ENCODE results near the gene SLC17A9. TPM values are rescaled to one million over a fixed set of nuclear protein-coding genes. Genes with fewer than 3 reads are reported as not detected.

SLC17A9 gene
- total and polyA plus RNA-seq, 10 of the 15 experiments (the other 5 are each of a cell fraction or from before 2014, with no cell fraction given): 0.72 to 74.1 (median 29.4) TPM

GRCh38 chr20:62955519-62956386 lies 3.2 kb downstream of the SLC17A9 start:
- TF ChIP-seq STAT1 (conservative IDR thresholded peaks at IDR 0.05) (no peak), CBX5 (IDR thresholded peaks at IDR 0.05; ENCODE audit: low read depth) (no peak), POLR2AphosphoS5 (IDR thresholded peaks at IDR 0.05; ENCODE audit: low read length) (no peak)
- peaks cover 12% of the 10 kb centered on the region for H3K4me1 ChIP-seq (ENCODE audit: control insufficient read depth, insufficient read depth, low read length)
- ChIA-PET RAD21 (ENCODE audit: unreplicated experiment) (interaction anchor here (0.7 to 3.1 kb wide), 6 partner anchors 17 to 57 kb away, joined by 3 to 30 read pairs (median 10); no protein-coding TSS in a partner anchor), POLR2A (interaction anchor here (1.4 to 2.7 kb wide), 3 partner anchors 17 to 54 kb away, joined by 7 to 27 read pairs (median 16); partner anchors contain the start of gene GID8), SMC1A (ENCODE audit: uncharacterized antibody, unreplicated experiment) (interaction anchor here (0.6 to 3.5 kb wide), 8 partner anchors 20 to 87 kb away, joined by 3 to 23 read pairs (median 8); no protein-coding TSS in a partner anchor), CTCF (interaction anchor here (2.8 to 3.5 kb wide), 5 partner anchors 21 to 55 kb away, joined by 9 to 27 read pairs (median 17); no protein-coding TSS in a partner anchor)
- H3K36me3 ChIP-seq (ENCODE audit: control insufficient read depth in 2 of 2, insufficient read depth in 2 of 2, low read length in 1 of 2): peaks cover 7 to 22% of the 10 kb centered on the region in 2 experiments; a peak in 3 of 4 replicates
- no peak overlapping the region for H2AFZ ChIP-seq (ENCODE audit: control insufficient read depth, low read depth, low read length)
- no peaks in the 10 kb centered on the region for H3K9me3 ChIP-seq (replicated peaks; ENCODE audit: control insufficient read depth, insufficient read depth, low read length)
- no peaks in the 10 kb centered on the region for H3K27me3 ChIP-seq (replicated peaks in 1 of 2; ENCODE audit: control insufficient read depth in 2 of 2, insufficient read depth in 2 of 2, low read length in 1 of 2)
- H3K4me3 ChIP-seq: no peak overlapping the region
- FAIRE-seq: no peak
- no peak for DNase-seq (ENCODE audit: low read depth, low spot score)
- H3K79me2 ChIP-seq (ENCODE audit: control insufficient read depth, insufficient read depth, low read length): peaks cover 37% of the 10 kb centered on the region
- WGBS (ENCODE audit: insufficient coverage, insufficient replicate concordance, low lambda C conversion rate, missing lambda C conversion rate): 88% methylated on average over 23 of the region's 23 CpGs
- no TSS peak for BruUV-seq (replicated peaks)
- H4K20me1 ChIP-seq (ENCODE audit: control insufficient read depth, insufficient read depth): no peaks in the 10 kb centered on the region
- in situ Hi-C loops (cut with MboI) (no loop called here), intact Hi-C loops (cut with micrococcal nuclease; ENCODE audit: unreplicated experiment) (no loop called here)
- ATAC-seq: no peak
- peak overlapping the region; percentile 54; the same call in 1 of the 2 replicates for H3K4me2 ChIP-seq (ENCODE audit: control insufficient read depth, insufficient read depth)
- peak overlapping the region; percentile 21; the same call in 1 of the 2 replicates for H3K9ac ChIP-seq (ENCODE audit: control insufficient read depth, insufficient read depth, low read length)
- no peak overlapping the region for H3K27ac ChIP-seq (ENCODE audit: control insufficient read depth, insufficient read depth)

GRCh38 chr20:62956387-62957135 lies 4.1 kb downstream of the SLC17A9 start:
- Histone ChIP-seq H3K4me3 (no peak overlapping the region), H3K79me2 (ENCODE audit: control insufficient read depth, insufficient read depth, low read length) (peaks cover 37% of the 10 kb centered on the region), H3K9ac (ENCODE audit: control insufficient read depth, insufficient read depth, low read length) (no peak overlapping the region), H3K9me3 (replicated peaks; ENCODE audit: control insufficient read depth, insufficient read depth, low read length) (no peaks in the 10 kb centered on the region), H3K4me1 (ENCODE audit: control insufficient read depth, insufficient read depth, low read length) (peaks cover 12% of the 10 kb centered on the region), H3K27me3 (replicated peaks in 1 of 2; ENCODE audit: control insufficient read depth in 2 of 2, insufficient read depth in 2 of 2, low read length in 1 of 2) (no peaks in the 10 kb centered on the region), H2AFZ (ENCODE audit: control insufficient read depth, low read depth, low read length) (no peak overlapping the region), H3K27ac (ENCODE audit: control insufficient read depth, insufficient read depth) (no peak overlapping the region), H3K36me3 (ENCODE audit: control insufficient read depth in 2 of 2, insufficient read depth in 2 of 2, low read length in 1 of 2) (peaks cover 7 to 22% of the 10 kb centered on the region in 2 experiments; a peak in 3 of 4 replicates), H3K4me2 (ENCODE audit: control insufficient read depth, insufficient read depth) (no peak overlapping the region), H4K20me1 (ENCODE audit: control insufficient read depth, insufficient read depth) (no peaks in the 10 kb centered on the region)
- intact Hi-C loops (cut with micrococcal nuclease; ENCODE audit: unreplicated experiment) (no loop called here), in situ Hi-C loops (cut with MboI) (no loop called here)
- FAIRE-seq (no peak), DNase-seq (ENCODE audit: low read depth, low spot score) (no peak), ATAC-seq (no peak)
- BruUV-seq (replicated peaks): no TSS peak
- POLR2A ChIA-PET: no interaction called here
- RAD21 ChIA-PET (ENCODE audit: unreplicated experiment): no interaction called here
- WGBS (ENCODE audit: insufficient coverage, insufficient replicate concordance, low lambda C conversion rate, missing lambda C conversion rate): 92% methylated on average over 25 of the region's 25 CpGs
- SMC1A ChIA-PET (ENCODE audit: uncharacterized antibody, unreplicated experiment): no interaction called here
- CTCF ChIA-PET: interaction anchor here (1.1 kb wide), 1 partner anchor 23 kb away, joined by 3 read pairs; no protein-coding TSS in a partner anchor
- TF ChIP-seq GABPA (IDR thresholded peaks at IDR 0.05; ENCODE audit: low read depth): no peak
- TF ChIP-seq SMC3 (IDR thresholded peaks at IDR 0.05; ENCODE audit: borderline replicate concordance, low read length): no peak
- no peak for TF ChIP-seq HDAC6 (IDR thresholded peaks at IDR 0.05; ENCODE audit: unreplicated experiment)
- TF ChIP-seq SPI1 (IDR thresholded peaks at IDR 0.05; ENCODE audit: borderline replicate concordance, insufficient read depth, low read depth, low read length): no peak
- TF ChIP-seq ATF2 (IDR thresholded peaks at IDR 0.05; ENCODE audit: low read length): no peak
- TF ChIP-seq RELB (IDR thresholded peaks at IDR 0.05; ENCODE audit: low read depth): no peak
- TF ChIP-seq ZBED1 (IDR thresholded peaks at IDR 0.05; ENCODE audit: borderline replicate concordance): no peak
